K562 (cell line): ENCODE results near the gene HLA-F. TPM values are rescaled to one million over a fixed set of nuclear protein-coding genes. Genes with fewer than 3 reads are reported as not detected.

ENCODE experiments used
- ARID4B ChIP-seq: sonication (generic); formaldehyde crosslinking; IDR thresholded peaks from 2 replicates; pipeline ENCODE4 v1.8.0; 2022; ENCODE audit warnings: mild to moderate bottlenecking, missing genetic modification reagents
- ETV6 ChIP-seq, 3 experiments: fragments of 150-350 bp in 1 of 3; sonication (generic) in 1 of 3; formaldehyde crosslinking in 1 of 3; IDR thresholded peaks; 2 replicates each; pipeline versions ENCODE4 v1.6.1 to v1.8.0; 2014 to 2022; ENCODE audit warnings: borderline replicate concordance in 2 of 3, low read depth in 2 of 3, antibody characterized with exemption in 1 of 3, low read length in 1 of 3, mild to moderate bottlenecking in 1 of 3, missing genetic modification reagents in 1 of 3
- GATAD2A ChIP-seq: fragments of 450-650 bp; IDR thresholded peaks from 2 replicates; pipeline ENCODE4 v1.6.1; 2017
- LCOR ChIP-seq: sonication (generic); formaldehyde crosslinking; IDR thresholded peaks from 2 replicates; pipeline ENCODE4 v1.8.0; 2022; ENCODE audit warnings: mild to moderate bottlenecking, missing genetic modification reagents
- MLLT1 ChIP-seq, 2 experiments: fragments of 450-650 bp; IDR thresholded peaks; 2 replicates each; pipeline ENCODE4 v1.6.1; 2016
- NONO ChIP-seq, 2 experiments: fragments of 200-400 bp in 1 of 2; fragments of 450-650 bp in 1 of 2; formaldehyde crosslinking in 1 of 2; IDR thresholded peaks; 2 replicates each; pipeline ENCODE4 v1.6.1; 2017; ENCODE audit warnings: low read depth in 2 of 2, mild to moderate bottlenecking in 2 of 2, moderate library complexity in 2 of 2, low read length in 1 of 2
- NR2C1 ChIP-seq, 2 experiments: fragments of 450-650 bp; IDR thresholded peaks; 2 replicates each; pipeline ENCODE4 v1.6.1; 2017; ENCODE audit warnings: mild to moderate bottlenecking in 2 of 2, antibody characterized with exemption in 1 of 2, inconsistent platforms in 1 of 2, missing compliant biosample characterization in 1 of 2, missing genetic modification characterization in 1 of 2
- POLR2H ChIP-seq: IDR thresholded peaks from 2 replicates; pipeline ENCODE4 v1.6.1; 2016; ENCODE audit warnings: missing genetic modification characterization, low read depth, mild to moderate bottlenecking, control low read depth, missing compliant biosample characterization, moderate library complexity
- SAFB ChIP-seq: fragments of 200-400 bp; formaldehyde crosslinking; IDR thresholded peaks from 2 replicates; pipeline ENCODE4 v1.6.1; 2017; ENCODE audit warnings: low read depth, low read length, borderline replicate concordance
- SETDB1 ChIP-seq: IDR thresholded peaks from one replicate; pipeline ENCODE4 v1.6.1; 2012; ENCODE audit warnings: low read length, control low read depth, inconsistent platforms
- SPI1 ChIP-seq: IDR thresholded peaks from 2 replicates; pipeline ENCODE4 v1.6.1; 2011; ENCODE audit warnings: low read depth, low read length, control low read depth, borderline replicate concordance
- TEAD1 ChIP-seq, 2 experiments: fragments of 450-650 bp in 1 of 2; sonication (generic) in 1 of 2; formaldehyde crosslinking; IDR thresholded peaks; 2 replicates each; pipeline versions ENCODE4 v1.4.0 to v1.8.0; 2020 to 2022; ENCODE audit warnings: mild to moderate bottlenecking in 2 of 2, missing genetic modification reagents in 1 of 2
- XRCC5 ChIP-seq: fragments of 200-400 bp; formaldehyde crosslinking; IDR thresholded peaks from 2 replicates; pipeline ENCODE4 v1.6.1; 2017; ENCODE audit warnings: low read depth, mild to moderate bottlenecking, low read length
- ZC3H4 ChIP-seq: sonication (generic); formaldehyde crosslinking; IDR thresholded peaks from 2 replicates; pipeline ENCODE4 v1.9.0; 2021; ENCODE audit warnings: missing genetic modification reagents, borderline replicate concordance
- ZFP1 ChIP-seq: fragments of 450-650 bp; formaldehyde crosslinking; IDR thresholded peaks from 2 replicates; pipeline ENCODE4 v1.4.0; 2020; ENCODE audit warnings: mild to moderate bottlenecking, mixed read lengths
- ZNF431 ChIP-seq: sonication (generic); formaldehyde crosslinking; IDR thresholded peaks from 2 replicates; pipeline ENCODE4 v1.8.0; 2022; ENCODE audit warnings: mild to moderate bottlenecking, missing genetic modification reagents
- polyA plus RNA-seq, 8 experiments: library from polyadenylated mRNA; depleted of rRNA in 4 of 8; stranded (reverse) in 5 of 8; unstranded in 3 of 8; fragments of >200 nt; fragmentation: Nextera tagmentation in 2 of 8; fragmentation: Illumina TruSeq in 1 of 8; extraction: Ambion mirVana in 2 of 8; extraction: Trizol in 1 of 8; gene quantifications; 2 replicates each; pipeline versions ENCODE4 v1.2.1 to v1.2.3, GENCODE V29; 2011 to 2014; ENCODE audit warnings: inconsistent platforms in 1 of 8, missing spikeins in 1 of 8
- total RNA-seq, 7 experiments: library from RNA; depleted of rRNA in 6 of 7; stranded (reverse); fragments of >200 nt in 6 of 7; fragmentation: Illumina TruSeq in 2 of 7; extraction: Trizol in 2 of 7; gene quantifications; 2 replicates each; pipeline versions ENCODE4 v1.2.1 to v1.2.3, GENCODE V29; 2011 to 2021; ENCODE audit warnings: low replicate concordance in 1 of 7
- TF ChIP-seq, protein P1 (sequence below), 2 experiments: fragments of 200-800 bp in 1 of 2; sonication (Bioruptor generic) in 1 of 2; sonication (generic) in 1 of 2; formaldehyde crosslinking in 1 of 2; IDR thresholded peaks in 1 of 2; conservative IDR thresholded peaks in 1 of 2; 2 replicates each; pipeline versions ENCODE4 v1.5.0 to v1.6.1; 2016 to 2020; ENCODE audit warnings: missing compliant biosample characterization in 1 of 2, missing genetic modification characterization in 1 of 2, missing genetic modification reagents in 1 of 2

The HLA-F gene
- total and polyA plus RNA-seq, 9 of the 15 experiments (the other 6 are each of a cell fraction or from before 2014, with no cell fraction given) = 0.40 to 0.76 (median 0.46) TPM; not detected in 6

DNA sequence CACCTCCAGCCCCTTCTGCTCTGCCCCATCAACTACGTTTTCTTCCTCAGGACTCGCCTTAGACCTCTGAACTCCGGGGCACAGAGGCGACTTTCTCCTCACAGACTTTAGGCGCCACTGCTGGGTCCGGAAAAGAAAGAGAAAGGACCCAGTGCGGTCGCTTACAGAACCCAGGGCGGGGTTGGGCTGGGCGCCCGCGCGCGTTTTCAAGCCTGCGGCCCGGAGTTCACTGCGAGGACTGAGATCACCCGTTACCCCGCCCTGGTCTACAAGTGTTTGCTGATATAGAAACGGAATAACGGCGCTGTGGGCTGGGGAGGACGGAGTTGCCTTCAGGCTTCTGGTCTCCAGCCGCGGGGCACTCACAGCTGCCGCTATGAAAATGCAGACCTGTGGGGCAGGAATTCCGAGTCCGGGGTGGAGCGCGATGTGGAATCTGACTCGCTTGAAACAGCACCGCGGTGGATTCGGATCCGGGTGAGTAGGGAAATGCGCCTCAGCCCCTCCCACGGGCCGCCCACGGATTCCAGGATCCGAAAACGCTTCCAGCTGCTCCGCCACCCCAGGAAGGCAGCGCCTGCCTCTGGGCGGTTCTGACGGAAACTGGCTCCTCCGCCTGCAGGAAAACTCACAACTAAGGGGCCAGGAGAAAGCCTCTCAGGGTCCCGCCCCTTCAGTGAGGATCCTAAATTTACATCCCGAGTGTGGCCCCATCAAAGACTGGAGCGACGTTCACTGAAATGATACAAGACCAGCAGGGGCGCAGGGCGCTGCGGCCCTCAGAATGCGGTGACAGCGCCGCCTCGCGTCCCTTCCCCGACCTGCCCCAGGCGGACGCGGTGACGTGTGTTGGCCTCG lies 29.4 kb downstream of the HLA-F start (continued):
- TF ChIP-seq, protein P1, sequence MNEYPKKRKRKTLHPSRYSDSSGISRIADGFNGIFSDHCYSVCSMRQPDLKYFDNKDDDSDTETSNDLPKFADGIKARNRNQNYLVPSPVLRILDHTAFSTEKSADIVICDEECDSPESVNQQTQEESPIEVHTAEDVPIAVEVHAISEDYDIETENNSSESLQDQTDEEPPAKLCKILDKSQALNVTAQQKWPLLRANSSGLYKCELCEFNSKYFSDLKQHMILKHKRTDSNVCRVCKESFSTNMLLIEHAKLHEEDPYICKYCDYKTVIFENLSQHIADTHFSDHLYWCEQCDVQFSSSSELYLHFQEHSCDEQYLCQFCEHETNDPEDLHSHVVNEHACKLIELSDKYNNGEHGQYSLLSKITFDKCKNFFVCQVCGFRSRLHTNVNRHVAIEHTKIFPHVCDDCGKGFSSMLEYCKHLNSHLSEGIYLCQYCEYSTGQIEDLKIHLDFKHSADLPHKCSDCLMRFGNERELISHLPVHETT (CRISPR knock-in tag; conservative IDR thresholded peaks at IDR 0.05 in 1 of 2, IDR thresholded peaks at IDR 0.05 in 1 of 2) = no peak
- TF ChIP-seq MLLT1 (IDR thresholded peaks at IDR 0.05) (peak; percentile 58 to 98; a peak in 3 of 4 replicates), POLR2H (tag) (peak; percentile 68), ZFP1 (CRISPR knock-in tag) (no peak), ZNF431 (CRISPR knock-in tag) (no peak; the same call in 1 of the 2 replicates), NR2C1 (IDR thresholded peaks at IDR 0.05) (no peak; the same call in 1 of the 2 replicates), NR2C1 (tag; IDR thresholded peaks at IDR 0.05) (peak; percentile 71), ARID4B (0 out of 2 replicates have a peak, but pooled peaks have one; percentile 30), ETV6 (IDR thresholded peaks at IDR 0.05; ENCODE audit: borderline replicate concordance in 1 of 2, low read depth in 2 of 2, low read length in 1 of 2) (0 out of 4 replicates have a peak, but pooled peaks of 1 of the 2 experiments have one; percentile 34), ETV6 (CRISPR knock-in tag; IDR thresholded peaks at IDR 0.05; ENCODE audit: borderline replicate concordance) (no peak), LCOR (CRISPR knock-in tag) (peak; percentile 99), GATAD2A (0 out of 2 replicates have a peak, but pooled peaks have one; percentile 26), SETDB1 (no peak), SPI1 (peak; percentile 2; the same call in 1 of the 2 replicates), ZC3H4 (no peak), SAFB (peak; percentile 41; the same call in 1 of the 2 replicates), TEAD1 (CRISPR knock-in tag; IDR thresholded peaks at IDR 0.05) (peak; percentile 70 to 97), XRCC5 (peak; percentile 95), NONO (IDR thresholded peaks at IDR 0.05; ENCODE audit: low read depth in 2 of 2, low read length in 1 of 2) (0 out of 4 replicates have a peak, but pooled peaks of 1 of the 2 experiments have one; percentile 26)
